RWPE2 (cell line): ENCODE results near the gene TNS3.

Source experiments
- ATAC-seq: fragments of 200-7000 bp; cut with Tn5 transposase; 3 replicates; pipeline ENCODE4 v1.9.1; 2021; ENCODE audit warnings: low read depth
- DNase-seq: peaks from one replicate; pipeline ENCODE4 v3.0.0-alpha.2; 2020; ENCODE audit warnings: low spot score
- H3K27ac ChIP-seq: fragments of 450-650 bp; 2 replicates; pipeline ENCODE4 v1.5.1; 2017; ENCODE audit warnings: mild to moderate bottlenecking; ENCODE audit not compliant: poor library complexity, severe bottlenecking
- H3K27me3 ChIP-seq: fragments of 250-450 bp; sonication (Bioruptor Pico); 2 replicates; pipeline ENCODE4 v1.5.1; 2021; ENCODE audit warnings: mild to moderate bottlenecking, moderate library complexity; ENCODE audit not compliant: insufficient read depth, poor library complexity, severe bottlenecking
- H3K36me3 ChIP-seq: fragments of 250-450 bp; sonication (Bioruptor Pico); 2 replicates; pipeline ENCODE4 v1.5.1; 2020; ENCODE audit warnings: low read depth, mild to moderate bottlenecking, moderate library complexity
- H3K4me1 ChIP-seq: fragments of 250-450 bp; sonication (Bioruptor Pico); 2 replicates; pipeline ENCODE4 v1.5.1; 2021; ENCODE audit warnings: mild to moderate bottlenecking, moderate library complexity; ENCODE audit not compliant: insufficient read depth, poor library complexity, severe bottlenecking
- H3K4me3 ChIP-seq: fragments of 250-450 bp; sonication (Bioruptor Pico); 2 replicates; pipeline ENCODE4 v1.5.1; 2021; ENCODE audit warnings: mild to moderate bottlenecking, moderate library complexity; ENCODE audit not compliant: severe bottlenecking
- H3K9me3 ChIP-seq: fragments of 250-450 bp; sonication (Bioruptor Pico); 2 replicates; pipeline ENCODE4 v1.5.1; 2021; ENCODE audit warnings: mild to moderate bottlenecking, moderate library complexity; ENCODE audit not compliant: severe bottlenecking
- CTCF ChIP-seq: fragments of 450-650 bp; IDR thresholded peaks from one replicate; pipeline ENCODE4 v1.5.1; 2017; ENCODE audit warnings: mild to moderate bottlenecking, moderate library complexity; ENCODE audit not compliant: poor library complexity, severe bottlenecking

The TNS3 gene

GRCh38 chr7:47497367-47498096 lies 84.4 kb downstream of the TNS3 start:
- H3K9me3 ChIP-seq: no peaks in the 10 kb centered on the region
- no peak overlapping the region for H3K4me3 ChIP-seq
- H3K36me3 ChIP-seq: no peaks in the 10 kb centered on the region
- H3K4me1 ChIP-seq: no peaks in the 10 kb centered on the region
- TF ChIP-seq CTCF: no peak
- no peak for DNase-seq
- no peaks in the 10 kb centered on the region for H3K27me3 ChIP-seq
- no peak overlapping the region for H3K27ac ChIP-seq
- no peak for ATAC-seq

GRCh38 chr7:47496666-47497065 lies 85.2 kb downstream of the TNS3 start:
- no peaks in the 10 kb centered on the region for H3K9me3 ChIP-seq
- H3K27ac ChIP-seq: no peak overlapping the region
- no peak overlapping the region for H3K4me3 ChIP-seq
- no peaks in the 10 kb centered on the region for H3K36me3 ChIP-seq
- DNase-seq: no peak
- TF ChIP-seq CTCF: no peak
- no peaks in the 10 kb centered on the region for H3K27me3 ChIP-seq
- H3K4me1 ChIP-seq: no peaks in the 10 kb centered on the region
- ATAC-seq: no peak

GRCh38 chr7:47496056-47496665 lies 85.8 kb downstream of the TNS3 start:
- DNase-seq (no peak), ATAC-seq (no peak)
- H3K36me3 ChIP-seq: no peaks in the 10 kb centered on the region
- H3K27me3 ChIP-seq: no peaks in the 10 kb centered on the region
- H3K4me3 ChIP-seq: no peak overlapping the region
- no peaks in the 10 kb centered on the region for H3K9me3 ChIP-seq
- no peak for TF ChIP-seq CTCF
- no peak overlapping the region for H3K27ac ChIP-seq
- H3K4me1 ChIP-seq: no peaks in the 10 kb centered on the region

DNA sequence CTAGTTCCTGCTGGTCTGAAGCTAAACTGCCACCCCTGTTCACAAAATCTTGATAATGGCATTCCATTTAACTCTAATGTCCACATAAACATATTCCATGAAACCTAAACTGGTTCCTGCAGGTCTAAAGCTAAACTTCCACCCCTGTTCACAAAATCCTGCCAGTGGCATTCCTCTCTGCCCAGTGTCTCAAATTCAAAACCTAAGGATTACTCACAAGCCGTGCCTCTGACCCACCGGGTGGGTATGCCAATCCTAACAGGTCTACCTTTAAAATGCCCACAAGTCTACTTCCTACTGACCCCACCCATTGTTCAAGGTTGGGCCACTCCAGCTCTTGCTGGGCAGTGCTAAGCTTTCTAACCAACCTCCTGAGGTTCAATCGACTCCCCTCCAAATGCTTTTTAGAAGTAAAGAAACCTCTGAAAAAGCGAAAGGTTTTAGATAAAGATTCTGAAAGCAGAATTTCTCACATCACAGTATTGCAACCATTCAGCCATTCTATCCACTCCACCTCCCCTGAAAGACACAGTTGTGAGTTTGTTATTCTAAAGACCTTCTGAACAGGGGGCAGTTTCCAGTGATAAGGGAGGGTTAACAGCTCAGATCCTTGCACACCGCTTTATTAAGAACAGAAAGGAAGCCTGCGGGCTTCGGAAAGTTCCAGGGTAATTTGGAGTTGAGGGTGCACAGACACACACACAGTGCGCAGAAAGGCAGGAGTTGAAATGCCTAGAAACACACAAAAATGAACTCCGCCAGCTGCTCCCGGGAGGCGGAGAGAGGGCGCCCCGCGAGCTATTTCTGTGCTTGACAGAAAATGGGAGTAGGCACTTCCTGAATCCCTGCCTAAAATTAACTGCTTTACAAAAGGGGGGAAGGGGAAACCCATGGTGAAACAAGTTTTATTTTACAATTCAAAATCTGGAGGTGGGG lies 87.7 kb downstream of the TNS3 start:
- no peak for TF ChIP-seq CTCF
- Histone ChIP-seq H3K36me3 (no peaks in the 10 kb centered on the region), H3K27me3 (no peaks in the 10 kb centered on the region), H3K4me3 (no peak overlapping the region), H3K9me3 (no peaks in the 10 kb centered on the region), H3K4me1 (no peaks in the 10 kb centered on the region), H3K27ac (peak overlapping the region; percentile 38)
- DNase-seq: no peak
- ATAC-seq: peak; percentile 88
